Activated CD4-positive, alpha-beta T cell treated with anti-CD3 and anti-CD28 coated beads for 36 hours (primary cell): ENCODE measurements around the gene LRCH1. TPM values are rescaled to one million over a fixed set of nuclear protein-coding genes. Genes with fewer than 3 reads are reported as not detected.
A peak's percentile ranks its signal among the peaks of the same experiment; 100 is the strongest.

ENCODE experiments used
- ATAC-seq: fragments of 200-7000 bp; cut with Tn5 transposase; one replicate; pipeline ENCODE4 v1.10.0; 2021; ENCODE audit warnings: mild to moderate bottlenecking, moderate library complexity
- CTCF ChIA-PET: fragments of 350-600 bp; sonication (Branson Sonifier 250); formaldehyde crosslinking; loops from one replicate; lab custom pipeline; 2021; ENCODE audit warnings: antibody characterized with exemption; lab: Charles Lee
- POLR2A ChIA-PET: fragments of 350-600 bp; sonication (Branson Sonifier 250); formaldehyde crosslinking; loops from one replicate; lab custom pipeline; 2021; ENCODE audit warnings: antibody characterized with exemption, inconsistent platforms; lab: Charles Lee
- DNase-seq: peaks from one replicate; pipeline ENCODE4 v3.0.0-alpha.2; 2020
- H3K27ac Mint-ChIP-seq: one replicate; pipeline ENCODE4 v1.8.0; 2021; ENCODE audit warnings: mixed read lengths
- H3K27me3 Mint-ChIP-seq: one replicate; pipeline ENCODE4 v1.8.0; 2021; ENCODE audit warnings: mixed read lengths
- H3K36me3 Mint-ChIP-seq: one replicate; pipeline ENCODE4 v1.8.0; 2021; ENCODE audit warnings: low read depth, mixed read lengths
- H3K4me1 Mint-ChIP-seq: one replicate; pipeline ENCODE4 v1.8.0; 2021; ENCODE audit warnings: mixed read lengths
- H3K4me3 Mint-ChIP-seq: one replicate; pipeline ENCODE4 v1.8.0; 2021; ENCODE audit warnings: mild to moderate bottlenecking, moderate library complexity, mixed read lengths
- H3K9me3 Mint-ChIP-seq: one replicate; pipeline ENCODE4 v1.8.0; 2021; ENCODE audit warnings: low read depth, mixed read lengths
- intact Hi-C, 2 experiments: fragments of 100-400 bp; cut with DNase I in 1 of 2; cut with micrococcal nuclease in 1 of 2; formaldehyde crosslinking; loops; one replicate each; pipeline versions ENCODE4 v1.14.2 to v1.15.1; 2022 to 2024; cut with DNase I, micrococcal nuclease
- total RNA-seq, 2 experiments: library from RNA; stranded (reverse); gene quantifications; one replicate each; pipeline ENCODE4 v1.2.3, GENCODE V29; 2021

LRCH1 gene
- total RNA-seq, 2 experiments from 2014 or later, result 14.8 to 16.4 TPM

GRCh38 chr13:46684287-46685001 lies 131.5 kb downstream of the LRCH1 start:
- H3K4me3 Mint-ChIP-seq, result no peak overlapping the region
- CTCF ChIA-PET, result interaction anchor here (1.4 to 1.6 kb wide), 2 partner anchors 10 to 133 kb away, joined by 3 to 9 read pairs; no protein-coding TSS in a partner anchor
- intact Hi-C loops, result no loop called here

DNA sequence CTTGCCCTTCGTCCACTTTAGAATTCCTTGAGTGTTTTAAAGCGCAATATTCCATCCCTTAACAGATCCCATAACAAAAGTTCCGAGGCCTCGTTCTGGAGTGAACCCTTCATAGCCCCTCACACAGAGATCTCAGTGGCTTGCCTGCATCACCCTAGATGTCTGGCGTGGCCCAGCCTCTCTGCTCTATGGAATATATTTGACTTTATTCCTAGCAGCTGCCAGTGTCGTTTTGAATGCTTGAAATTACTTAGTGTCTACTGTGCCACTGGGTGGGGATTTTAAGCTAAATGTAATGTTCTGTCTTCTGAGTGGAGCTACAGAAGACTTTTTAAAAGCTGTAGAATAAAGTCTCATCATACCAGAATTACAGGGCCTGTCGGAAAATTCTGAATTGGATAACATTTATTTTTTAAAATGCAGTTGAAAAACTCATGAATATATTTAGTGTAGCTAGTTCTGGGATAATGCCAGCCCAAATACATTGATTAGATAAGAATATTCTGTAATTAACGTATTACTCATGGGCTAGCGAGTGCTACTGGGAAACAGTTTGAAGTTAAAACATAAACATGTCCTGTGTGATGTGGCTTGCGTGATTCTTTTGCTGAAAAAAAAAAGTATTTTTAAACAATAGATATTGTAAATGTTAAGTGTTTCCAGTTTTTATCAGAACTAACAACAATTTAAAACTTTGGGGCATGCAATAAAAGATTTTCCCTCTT lies 132.2 kb downstream of the LRCH1 start:
- H3K9me3 Mint-ChIP-seq, result no peaks in the 10 kb centered on the region
- no peaks in the 10 kb centered on the region for H3K27me3 Mint-ChIP-seq
- H3K4me3 Mint-ChIP-seq, result no peak overlapping the region
- no peak overlapping the region for H3K27ac Mint-ChIP-seq
- no peak for ATAC-seq
- ChIA-PET CTCF (interaction anchor here (1.4 to 1.6 kb wide), 2 partner anchors 11 to 133 kb away, joined by 3 to 9 read pairs; no protein-coding TSS in a partner anchor), POLR2A (no interaction called here)
- H3K4me1 Mint-ChIP-seq, result peaks cover 19% of the 10 kb centered on the region
- H3K36me3 Mint-ChIP-seq, result peaks cover 17% of the 10 kb centered on the region
- DNase-seq, result no peak
- intact Hi-C loops, result no loop called here

More at GRCh38 chr13:46684287-46685001, 131.5 kb downstream of the LRCH1 start:
- ATAC-seq (no peak), DNase-seq (no peak)
- POLR2A ChIA-PET, result no interaction called here
- Mint-ChIP-seq H3K36me3 (peaks cover 15% of the 10 kb centered on the region), H3K4me1 (peaks cover 19% of the 10 kb centered on the region), H3K27ac (no peak overlapping the region), H3K27me3 (no peaks in the 10 kb centered on the region), H3K9me3 (no peaks in the 10 kb centered on the region)

DNA sequence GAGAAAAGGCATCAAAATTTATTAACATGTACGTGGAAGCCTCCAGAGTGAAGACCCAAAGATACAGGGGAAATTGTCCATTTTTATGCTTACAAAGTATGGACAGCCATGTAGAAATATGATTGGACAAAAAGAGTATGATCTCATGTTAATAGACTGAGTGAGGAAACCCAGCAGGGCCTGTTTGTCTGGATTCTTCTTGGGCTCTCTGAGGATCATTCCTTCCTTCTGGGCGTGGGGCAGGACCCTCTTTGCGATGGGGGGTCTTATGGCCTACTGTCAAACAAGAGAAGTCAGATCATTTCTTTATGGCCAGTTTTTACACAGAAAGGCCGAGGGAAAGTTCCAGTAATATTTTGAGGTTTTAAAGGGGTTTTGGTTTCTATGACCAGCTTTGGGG lies 133.2 kb downstream of the LRCH1 start:
- no peak for DNase-seq
- H3K27ac Mint-ChIP-seq, result no peak overlapping the region
- no peaks in the 10 kb centered on the region for H3K9me3 Mint-ChIP-seq
- ATAC-seq, result no peak
- ChIA-PET CTCF (no interaction called here), POLR2A (no interaction called here)
- H3K27me3 Mint-ChIP-seq, result no peaks in the 10 kb centered on the region
- no peak overlapping the region for H3K4me3 Mint-ChIP-seq
- peaks cover 17% of the 10 kb centered on the region for H3K36me3 Mint-ChIP-seq
- intact Hi-C loops, result no loop called here
- H3K4me1 Mint-ChIP-seq, result peaks cover 19% of the 10 kb centered on the region

DNA sequence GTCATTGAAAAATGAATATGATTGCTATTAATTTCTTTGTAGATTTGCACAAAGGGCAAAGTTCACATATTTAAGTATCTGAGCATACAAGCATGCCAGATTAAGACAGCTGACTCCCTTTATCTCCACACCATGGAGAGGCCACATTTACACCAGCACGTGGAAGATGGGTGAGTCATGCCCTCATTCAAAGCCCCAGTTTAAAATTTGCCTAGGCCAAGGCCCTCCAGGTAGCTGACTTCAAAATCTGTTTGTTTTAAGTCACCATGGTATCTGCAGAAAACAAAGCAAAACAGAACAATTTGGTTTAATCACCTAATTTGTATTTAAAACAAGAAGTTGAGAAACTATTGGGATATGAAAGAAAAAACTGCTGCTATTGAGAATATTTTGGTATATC lies 134.8 kb downstream of the LRCH1 start:
- peak; percentile 65 for ATAC-seq
- Mint-ChIP-seq H3K9me3 (no peaks in the 10 kb centered on the region), H3K36me3 (peaks cover 21% of the 10 kb centered on the region), H3K4me1 (peaks cover 19% of the 10 kb centered on the region), H3K4me3 (no peak overlapping the region), H3K27ac (no peak overlapping the region), H3K27me3 (no peaks in the 10 kb centered on the region)
- intact Hi-C loops, result no loop called here
- POLR2A ChIA-PET, result no interaction called here
- DNase-seq, result peak; percentile 30
- CTCF ChIA-PET, result interaction anchor here (0.5 to 0.6 kb wide), 2 partner anchors 10 to 43 kb away, joined by 3 to 4 read pairs; no protein-coding TSS in a partner anchor

GRCh38 chr13:46688306-46688705 lies 135.3 kb downstream of the LRCH1 start:
- peaks cover 19% of the 10 kb centered on the region for H3K4me1 Mint-ChIP-seq
- POLR2A ChIA-PET, result no interaction called here
- DNase-seq (no peak), ATAC-seq (no peak)
- intact Hi-C loops, result no loop called here
- CTCF ChIA-PET, result interaction anchor here (0.5 kb wide), 1 partner anchor 10 kb away, joined by 4 read pairs; no protein-coding TSS in a partner anchor
- no peak overlapping the region for H3K4me3 Mint-ChIP-seq
- no peaks in the 10 kb centered on the region for H3K9me3 Mint-ChIP-seq
- H3K27me3 Mint-ChIP-seq, result no peaks in the 10 kb centered on the region
- H3K36me3 Mint-ChIP-seq, result peaks cover 21% of the 10 kb centered on the region
- no peak overlapping the region for H3K27ac Mint-ChIP-seq

- no peak for DNase-seq
- POLR2A ChIA-PET, result no interaction called here
- CTCF ChIA-PET, result interaction anchor here (0.7 to 1.5 kb wide), 3 partner anchors 13 to 146 kb away, joined by 3 to 4 read pairs (median 3); partner anchors contain the start of gene LRCH1
- no peaks in the 10 kb centered on the region for H3K4me1 Mint-ChIP-seq
- intact Hi-C loops, result no loop called here
- no peak overlapping the region for H3K27ac Mint-ChIP-seq
- no peaks in the 10 kb centered on the region for H3K27me3 Mint-ChIP-seq
- H3K4me3 Mint-ChIP-seq, result no peak overlapping the region
- H3K36me3 Mint-ChIP-seq, result peaks cover 31% of the 10 kb centered on the region
- no peak for ATAC-seq
- no peaks in the 10 kb centered on the region for H3K9me3 Mint-ChIP-seq
These were observed 145.0 kb downstream of the LRCH1 start for GRCh38 chr13:46698014-46698413.

- Mint-ChIP-seq H3K27me3 (no peaks in the 10 kb centered on the region), H3K4me1 (no peaks in the 10 kb centered on the region), H3K9me3 (no peaks in the 10 kb centered on the region), H3K27ac (no peak overlapping the region), H3K4me3 (no peak overlapping the region), H3K36me3 (peaks cover 31% of the 10 kb centered on the region)
- no peak for ATAC-seq
- DNase-seq, result no peak
- intact Hi-C loops, result no loop called here
- ChIA-PET CTCF (interaction anchor here (0.8 to 1.1 kb wide), 2 partner anchors 12 to 147 kb away, joined by 3 read pairs; no protein-coding TSS in a partner anchor), POLR2A (no interaction called here)
These were observed 146.0 kb downstream of the LRCH1 start for GRCh38 chr13:46698910-46699460.

DNA sequence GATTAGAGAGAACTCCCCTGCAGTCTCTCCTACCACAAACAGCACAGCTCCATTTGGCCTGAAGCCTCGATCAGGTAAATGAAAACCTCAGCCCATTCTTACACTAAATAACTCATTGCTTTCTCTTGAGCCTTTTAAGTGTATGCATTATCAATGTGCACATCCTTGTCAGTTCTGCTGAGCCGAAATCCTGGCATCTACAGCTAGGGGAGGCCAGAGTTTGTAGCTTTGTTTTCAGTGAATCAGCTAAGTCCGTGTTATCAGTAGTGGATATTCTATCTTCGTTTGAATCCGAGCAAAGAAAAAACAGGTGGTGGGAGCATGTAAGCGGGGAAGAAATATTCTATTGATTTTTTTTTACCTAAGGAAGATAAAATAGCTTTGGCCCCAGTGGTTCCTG lies 159.6 kb downstream of the LRCH1 start:
- DNase-seq (no peak), ATAC-seq (no peak)
- Mint-ChIP-seq H3K27ac (no peak overlapping the region), H3K4me3 (no peak overlapping the region), H3K9me3 (no peaks in the 10 kb centered on the region), H3K4me1 (no peaks in the 10 kb centered on the region), H3K36me3 (peaks cover 20% of the 10 kb centered on the region), H3K27me3 (no peaks in the 10 kb centered on the region)
- intact Hi-C loops, result no loop called here
- POLR2A ChIA-PET, result no interaction called here
- CTCF ChIA-PET, result no interaction called here

- no peak overlapping the region for H3K4me3 Mint-ChIP-seq
- CTCF ChIA-PET, result no interaction called here
- no peaks in the 10 kb centered on the region for H3K9me3 Mint-ChIP-seq
- DNase-seq (no peak), ATAC-seq (no peak)
- H3K36me3 Mint-ChIP-seq, result peaks cover 12% of the 10 kb centered on the region
- intact Hi-C loops, result no loop called here
- H3K27ac Mint-ChIP-seq, result no peak overlapping the region
- POLR2A ChIA-PET, result no interaction called here
- no peaks in the 10 kb centered on the region for H3K4me1 Mint-ChIP-seq
- H3K27me3 Mint-ChIP-seq, result no peaks in the 10 kb centered on the region
These were observed 162.4 kb downstream of the LRCH1 start for GRCh38 chr13:46715363-46715762.

DNA sequence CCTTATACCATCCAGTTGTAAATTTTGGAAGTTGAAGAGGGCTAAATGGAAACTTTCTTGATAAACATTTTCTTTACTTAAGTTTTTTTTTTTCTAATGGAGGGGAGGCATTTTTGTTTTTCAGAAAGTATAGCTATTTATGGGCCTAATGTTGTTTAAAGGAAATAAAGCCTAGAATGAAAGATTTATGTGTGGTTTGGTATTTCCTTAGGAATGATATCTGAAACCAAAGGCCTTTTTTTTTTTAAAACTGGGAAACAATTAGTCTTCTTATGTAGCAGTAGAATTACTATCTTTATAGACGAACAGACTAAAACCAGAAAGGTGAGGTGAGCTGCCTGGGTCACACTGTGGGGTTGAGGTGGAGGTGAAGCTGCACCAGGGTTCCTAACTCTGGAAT lies 163.9 kb downstream of the LRCH1 start:
- no peak overlapping the region for H3K4me3 Mint-ChIP-seq
- ChIA-PET POLR2A (no interaction called here), CTCF (interaction anchor here (0.6 to 2.6 kb wide), 4 partner anchors 12 to 509 kb away, joined by 3 to 20 read pairs (median 4); no protein-coding TSS in a partner anchor)
- no peaks in the 10 kb centered on the region for H3K4me1 Mint-ChIP-seq
- no peaks in the 10 kb centered on the region for H3K27me3 Mint-ChIP-seq
- no peak for DNase-seq
- H3K27ac Mint-ChIP-seq, result no peak overlapping the region
- ATAC-seq, result no peak
- H3K9me3 Mint-ChIP-seq, result no peaks in the 10 kb centered on the region
- intact Hi-C loops, result no loop called here
- peaks cover 12% of the 10 kb centered on the region for H3K36me3 Mint-ChIP-seq

GRCh38 chr13:46717275-46717674 lies 164.3 kb downstream of the LRCH1 start:
- peaks cover 10% of the 10 kb centered on the region for H3K36me3 Mint-ChIP-seq
- H3K4me1 Mint-ChIP-seq, result no peaks in the 10 kb centered on the region
- POLR2A ChIA-PET, result no interaction called here
- intact Hi-C loops, result no loop called here
- no peaks in the 10 kb centered on the region for H3K27me3 Mint-ChIP-seq
- CTCF ChIA-PET, result interaction anchor here (0.9 to 2.6 kb wide), 3 partner anchors 12 to 168 kb away, joined by 3 to 20 read pairs (median 4); no protein-coding TSS in a partner anchor
- H3K4me3 Mint-ChIP-seq, result no peak overlapping the region
- H3K9me3 Mint-ChIP-seq, result no peaks in the 10 kb centered on the region
- ATAC-seq, result no peak
- no peak for DNase-seq
- H3K27ac Mint-ChIP-seq, result no peak overlapping the region
